Measurements from ENCODE around the gene DTX3L. TPM values are rescaled to one million over a fixed set of nuclear protein-coding genes. Genes with fewer than 3 reads are reported as not detected.

DTX3L gene
- total RNA-seq, 4 donors from 2014 or later: 21.6 to 33.5 (median 21.8) TPM

DNA sequence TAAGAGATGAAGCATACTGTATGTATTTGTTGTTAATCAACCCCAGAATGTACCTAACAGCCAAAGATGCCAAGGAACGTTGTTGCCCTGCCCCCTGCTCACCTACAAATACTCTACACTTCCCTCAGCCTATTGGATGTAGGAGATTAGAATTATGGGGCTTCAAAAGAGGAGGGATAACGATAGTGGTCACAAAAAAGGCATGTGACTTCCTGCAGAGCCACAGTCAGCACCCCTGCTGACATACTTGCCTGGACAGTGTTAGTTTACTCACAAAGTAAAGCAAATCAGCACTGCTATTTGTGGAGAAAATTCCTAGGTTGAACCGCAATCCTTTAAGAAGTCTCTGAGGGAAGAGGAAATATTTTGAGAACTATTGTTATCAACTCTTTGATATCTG is 51.2 kb downstream of the DTX3L start:
- intact Hi-C loops (cut with DNase I): no loop called here
- Histone ChIP-seq H3K36me3 (no peaks in the 10 kb centered on the region), H3K27me3 (no peaks in the 10 kb centered on the region), H3K27ac (replicated peaks in 1 of 4) (no peak overlapping the region), H3K4me1 (no peaks in the 10 kb centered on the region), H3K9me3 (no peaks in the 10 kb centered on the region), H3K4me3 (no peak overlapping the region)
- DNase-seq (ENCODE audit: extremely low spot score): no peak
- TF ChIP-seq POLR2A (IDR thresholded peaks at IDR 0.05; ENCODE audit: low read depth): no peak
- TF ChIP-seq, protein P1, sequence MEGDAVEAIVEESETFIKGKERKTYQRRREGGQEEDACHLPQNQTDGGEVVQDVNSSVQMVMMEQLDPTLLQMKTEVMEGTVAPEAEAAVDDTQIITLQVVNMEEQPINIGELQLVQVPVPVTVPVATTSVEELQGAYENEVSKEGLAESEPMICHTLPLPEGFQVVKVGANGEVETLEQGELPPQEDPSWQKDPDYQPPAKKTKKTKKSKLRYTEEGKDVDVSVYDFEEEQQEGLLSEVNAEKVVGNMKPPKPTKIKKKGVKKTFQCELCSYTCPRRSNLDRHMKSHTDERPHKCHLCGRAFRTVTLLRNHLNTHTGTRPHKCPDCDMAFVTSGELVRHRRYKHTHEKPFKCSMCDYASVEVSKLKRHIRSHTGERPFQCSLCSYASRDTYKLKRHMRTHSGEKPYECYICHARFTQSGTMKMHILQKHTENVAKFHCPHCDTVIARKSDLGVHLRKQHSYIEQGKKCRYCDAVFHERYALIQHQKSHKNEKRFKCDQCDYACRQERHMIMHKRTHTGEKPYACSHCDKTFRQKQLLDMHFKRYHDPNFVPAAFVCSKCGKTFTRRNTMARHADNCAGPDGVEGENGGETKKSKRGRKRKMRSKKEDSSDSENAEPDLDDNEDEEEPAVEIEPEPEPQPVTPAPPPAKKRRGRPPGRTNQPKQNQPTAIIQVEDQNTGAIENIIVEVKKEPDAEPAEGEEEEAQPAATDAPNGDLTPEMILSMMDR (IDR thresholded peaks at IDR 0.05): no peak
- no peak for TF ChIP-seq EP300 (IDR thresholded peaks at IDR 0.05)
- TF ChIP-seq POLR2AphosphoS5 (IDR thresholded peaks at IDR 0.05): no peak
- WGBS: 62% methylated on average over 3 of the region's 3 CpGs

DNA sequence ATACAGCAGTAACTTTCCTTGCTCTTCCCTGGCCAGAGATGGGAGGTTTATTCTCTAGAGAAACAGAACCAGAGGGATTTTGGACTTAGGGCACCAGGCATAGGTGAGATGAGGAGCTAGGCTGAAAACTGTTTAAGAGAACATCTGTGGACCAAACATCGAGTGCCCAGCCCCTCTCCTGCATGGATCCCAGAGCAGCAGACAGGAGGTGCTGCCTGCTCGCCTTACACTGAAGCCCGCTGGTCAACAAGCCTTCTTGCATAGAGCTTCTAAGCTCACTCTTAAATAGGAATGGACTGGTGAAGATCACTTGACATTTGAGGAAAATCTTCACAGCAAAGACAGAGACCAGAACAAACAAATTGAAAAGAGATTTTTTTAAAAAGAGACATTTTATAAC is 54.5 kb downstream of the DTX3L start:
- no peaks in the 10 kb centered on the region for H3K27me3 ChIP-seq
- no peak overlapping the region for H3K27ac ChIP-seq (replicated peaks in 1 of 4)
- DNase-seq (ENCODE audit: extremely low spot score): no peak
- no peak overlapping the region for H3K4me3 ChIP-seq
- TF ChIP-seq, protein P1 (IDR thresholded peaks at IDR 0.05): no peak
- TF ChIP-seq POLR2A (IDR thresholded peaks at IDR 0.05; ENCODE audit: low read depth) (no peak), POLR2AphosphoS5 (IDR thresholded peaks at IDR 0.05) (no peak), EP300 (IDR thresholded peaks at IDR 0.05) (no peak)
- H3K36me3 ChIP-seq: no peaks in the 10 kb centered on the region
- no peaks in the 10 kb centered on the region for H3K4me1 ChIP-seq
- intact Hi-C loops (cut with DNase I): no loop called here
- no peaks in the 10 kb centered on the region for H3K9me3 ChIP-seq
- WGBS: 80% methylated on average over 3 of the region's 3 CpGs

DNA sequence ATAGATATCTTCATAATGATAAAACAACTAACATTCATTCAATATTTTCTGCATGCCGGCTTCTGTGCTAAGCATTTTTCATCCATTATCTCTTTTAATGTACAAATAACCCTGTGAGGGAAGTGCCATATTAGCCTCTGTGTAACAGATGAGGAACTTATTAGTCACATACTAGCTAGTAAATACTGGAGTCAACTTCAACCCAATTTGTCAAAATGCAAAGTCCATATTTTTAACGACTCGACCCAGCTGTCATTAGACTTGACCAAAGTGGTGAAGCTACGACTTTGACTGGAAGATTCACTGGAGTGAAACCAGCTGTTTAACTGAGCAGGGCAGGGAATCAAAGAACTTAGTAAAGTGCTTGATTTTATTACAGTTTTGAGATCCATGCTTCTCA is 54.9 kb downstream of the DTX3L start:
- no peaks in the 10 kb centered on the region for H3K36me3 ChIP-seq
- no peaks in the 10 kb centered on the region for H3K9me3 ChIP-seq
- no peaks in the 10 kb centered on the region for H3K4me1 ChIP-seq
- no peaks in the 10 kb centered on the region for H3K27me3 ChIP-seq
- no peak overlapping the region for H3K27ac ChIP-seq (replicated peaks in 1 of 4)
- DNase-seq (ENCODE audit: extremely low spot score): no peak
- no peak overlapping the region for H3K4me3 ChIP-seq
- intact Hi-C loops (cut with DNase I): no loop called here
- TF ChIP-seq POLR2A (IDR thresholded peaks at IDR 0.05; ENCODE audit: low read depth) (no peak), POLR2AphosphoS5 (IDR thresholded peaks at IDR 0.05) (no peak), EP300 (IDR thresholded peaks at IDR 0.05) (no peak)
- TF ChIP-seq, protein P1 (IDR thresholded peaks at IDR 0.05): no peak
- WGBS: 45% methylated on average over 4 of the region's 4 CpGs

DNA sequence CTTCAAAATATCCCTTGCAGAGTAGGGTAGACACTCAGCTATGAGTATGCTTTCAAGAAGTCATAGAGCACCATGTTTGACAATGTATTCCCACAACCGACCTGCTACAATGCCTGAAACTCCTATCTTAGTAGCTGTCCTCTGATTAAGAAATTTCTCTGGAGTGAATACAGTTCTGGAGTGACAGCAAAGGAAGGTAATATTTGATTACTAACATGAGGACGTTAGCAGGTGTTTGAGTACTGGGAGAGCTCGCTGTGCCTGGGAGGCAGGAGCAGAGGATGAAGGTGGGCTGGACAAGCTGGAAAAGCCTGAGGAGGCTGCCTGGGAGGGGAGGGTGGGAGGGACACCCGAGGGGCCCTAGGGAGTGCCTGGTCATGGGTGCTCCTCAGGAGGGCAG is 56.3 kb downstream of the DTX3L start:
- H3K4me1 ChIP-seq: no peaks in the 10 kb centered on the region
- intact Hi-C loops (cut with DNase I): no loop called here
- WGBS: 81% methylated on average over 4 of the region's 4 CpGs
- no peak for DNase-seq (ENCODE audit: extremely low spot score)
- H3K27me3 ChIP-seq: no peaks in the 10 kb centered on the region
- no peaks in the 10 kb centered on the region for H3K9me3 ChIP-seq
- H3K36me3 ChIP-seq: no peaks in the 10 kb centered on the region
- TF ChIP-seq POLR2A (IDR thresholded peaks at IDR 0.05; ENCODE audit: low read depth) (no peak), POLR2AphosphoS5 (IDR thresholded peaks at IDR 0.05) (no peak), EP300 (IDR thresholded peaks at IDR 0.05) (no peak)
- TF ChIP-seq, protein P1 (IDR thresholded peaks at IDR 0.05): no peak
- H3K27ac ChIP-seq (replicated peaks in 1 of 4): no peak overlapping the region
- H3K4me3 ChIP-seq: no peak overlapping the region

DNA sequence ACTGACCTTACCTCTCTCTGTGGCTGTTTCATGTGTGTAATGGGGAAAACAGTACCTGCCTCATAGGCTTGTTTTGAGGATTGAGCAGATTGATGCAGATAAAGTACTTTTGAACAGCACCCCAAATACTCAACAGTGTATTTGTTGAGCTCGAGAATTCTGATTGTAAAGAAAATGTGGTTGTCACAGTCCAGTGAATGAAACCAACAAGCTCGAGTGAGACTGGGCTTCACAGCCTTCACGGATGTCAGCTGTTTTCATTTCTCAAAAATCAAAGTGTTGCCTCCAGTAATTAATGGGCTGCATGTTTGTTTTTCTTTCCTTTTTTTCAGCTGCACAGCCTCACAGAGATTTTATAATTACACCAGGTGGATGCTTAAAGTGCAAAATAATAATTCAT is 57.0 kb downstream of the DTX3L start:
- intact Hi-C loops (cut with DNase I): no loop called here
- Histone ChIP-seq H3K36me3 (no peaks in the 10 kb centered on the region), H3K9me3 (no peaks in the 10 kb centered on the region), H3K4me3 (no peak overlapping the region), H3K27me3 (no peaks in the 10 kb centered on the region), H3K4me1 (no peaks in the 10 kb centered on the region), H3K27ac (replicated peaks in 1 of 4) (no peak overlapping the region)
- 57% methylated on average over 3 of the region's 3 CpGs for WGBS
- DNase-seq (ENCODE audit: extremely low spot score): no peak
- no peak for TF ChIP-seq POLR2A (IDR thresholded peaks at IDR 0.05; ENCODE audit: low read depth)

All from esophagus muscularis mucosa (tissue), 4 donors.